K562 (cell line): ENCODE measurements around the gene FGF12.

Experiments used
- CBFA2T2 ChIP-seq: fragments of 450-650 bp; conservative IDR thresholded peaks from 2 replicates; pipeline ENCODE4 v1.6.1; 2017; ENCODE audit warnings: mild to moderate bottlenecking
- CTCF ChIP-seq, 3 experiments: IDR thresholded peaks in 2 of 3; conservative IDR thresholded peaks in 1 of 3; 2 replicates each; pipeline ENCODE4 v1.5.1; 2011 to 2012; ENCODE audit warnings: low read length in 3 of 3, mild to moderate bottlenecking in 3 of 3, control low read depth in 2 of 3, improper control_type of control experiment in 1 of 3, inconsistent platforms in 1 of 3, low read depth in 1 of 3, mixed read lengths in 1 of 3, moderate library complexity in 1 of 3; ENCODE audit not compliant: insufficient read depth in 2 of 3
- DDX20 ChIP-seq: fragments of 450-650 bp; IDR thresholded peaks from 2 replicates; pipeline ENCODE4 v1.6.1; 2016; ENCODE audit warnings: missing genetic modification characterization, low read depth, mild to moderate bottlenecking, missing compliant biosample characterization, moderate library complexity
- GATA2 ChIP-seq: sonication (generic); formaldehyde crosslinking; IDR thresholded peaks from 2 replicates; pipeline ENCODE4 v1.4.0; 2020; ENCODE audit warnings: mild to moderate bottlenecking, missing genetic modification reagents
- HDGF ChIP-seq: fragments of 450-650 bp; IDR thresholded peaks from 2 replicates; pipeline ENCODE4 v1.6.1; 2016
- NBN ChIP-seq: fragments of 450-650 bp; IDR thresholded peaks from 2 replicates; pipeline ENCODE4 v1.6.1; 2016; ENCODE audit warnings: low read depth, mild to moderate bottlenecking
- POLR2AphosphoS2 ChIP-seq: IDR thresholded peaks from 2 replicates; pipeline ENCODE4 v1.6.1; 2012; ENCODE audit warnings: low read length, improper control_type of control experiment
- TRIM24 ChIP-seq, 2 experiments: fragments of 450-650 bp; IDR thresholded peaks; 2 replicates each; pipeline ENCODE4 v1.6.1; 2016
- ZNF239 ChIP-seq: fragments of 250-450 bp; sonication (Bioruptor Pico); IDR thresholded peaks from 2 replicates; pipeline ENCODE4 v1.4.0; 2020; ENCODE audit warnings: mild to moderate bottlenecking
- ZZZ3 ChIP-seq: fragments of 450-650 bp; IDR thresholded peaks from 2 replicates; pipeline ENCODE4 v1.6.1; 2016; ENCODE audit warnings: antibody characterized with exemption, mild to moderate bottlenecking, moderate library complexity
- TF ChIP-seq, protein P1 (sequence below): fragments of 450-650 bp; IDR thresholded peaks from 2 replicates; pipeline ENCODE4 v1.6.1; 2016; ENCODE audit warnings: missing biosample characterization, missing genetic modification characterization
- TF ChIP-seq, protein P2 (sequence below): sonication (generic); formaldehyde crosslinking; IDR thresholded peaks from 2 replicates; pipeline ENCODE4 v1.8.1; 2023; ENCODE audit warnings: mild to moderate bottlenecking, missing genetic modification reagents
- TF ChIP-seq, protein P3 (sequence below): fragments of 250-450 bp; sonication (Bioruptor Pico); IDR thresholded peaks from 2 replicates; pipeline ENCODE4 v1.5.0; 2021
- TF ChIP-seq, protein P4 (sequence below): IDR thresholded peaks from 2 replicates; pipeline ENCODE4 v1.6.1; 2012; ENCODE audit warnings: low read depth, low read length, improper control_type of control experiment, borderline replicate concordance

- TF ChIP-seq CTCF (IDR thresholded peaks at IDR 0.05 in 2 of 3, conservative IDR thresholded peaks at IDR 0.05 in 1 of 3; ENCODE audit: insufficient read depth in 2 of 3, low read depth in 1 of 3, low read length in 3 of 3) (no peak), ZNF239 (CRISPR knock-in tag) (no peak), CBFA2T2 (no peak), TRIM24 (IDR thresholded peaks at IDR 0.05) (no peak), POLR2AphosphoS2 (no peak), HDGF (no peak), GATA2 (CRISPR knock-in tag) (no peak), ZZZ3 (no peak), NBN (no peak), DDX20 (tag) (no peak)
- TF ChIP-seq, protein P1, sequence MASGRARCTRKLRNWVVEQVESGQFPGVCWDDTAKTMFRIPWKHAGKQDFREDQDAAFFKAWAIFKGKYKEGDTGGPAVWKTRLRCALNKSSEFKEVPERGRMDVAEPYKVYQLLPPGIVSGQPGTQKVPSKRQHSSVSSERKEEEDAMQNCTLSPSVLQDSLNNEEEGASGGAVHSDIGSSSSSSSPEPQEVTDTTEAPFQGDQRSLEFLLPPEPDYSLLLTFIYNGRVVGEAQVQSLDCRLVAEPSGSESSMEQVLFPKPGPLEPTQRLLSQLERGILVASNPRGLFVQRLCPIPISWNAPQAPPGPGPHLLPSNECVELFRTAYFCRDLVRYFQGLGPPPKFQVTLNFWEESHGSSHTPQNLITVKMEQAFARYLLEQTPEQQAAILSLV (tag): no peak
- TF ChIP-seq, protein P2, sequence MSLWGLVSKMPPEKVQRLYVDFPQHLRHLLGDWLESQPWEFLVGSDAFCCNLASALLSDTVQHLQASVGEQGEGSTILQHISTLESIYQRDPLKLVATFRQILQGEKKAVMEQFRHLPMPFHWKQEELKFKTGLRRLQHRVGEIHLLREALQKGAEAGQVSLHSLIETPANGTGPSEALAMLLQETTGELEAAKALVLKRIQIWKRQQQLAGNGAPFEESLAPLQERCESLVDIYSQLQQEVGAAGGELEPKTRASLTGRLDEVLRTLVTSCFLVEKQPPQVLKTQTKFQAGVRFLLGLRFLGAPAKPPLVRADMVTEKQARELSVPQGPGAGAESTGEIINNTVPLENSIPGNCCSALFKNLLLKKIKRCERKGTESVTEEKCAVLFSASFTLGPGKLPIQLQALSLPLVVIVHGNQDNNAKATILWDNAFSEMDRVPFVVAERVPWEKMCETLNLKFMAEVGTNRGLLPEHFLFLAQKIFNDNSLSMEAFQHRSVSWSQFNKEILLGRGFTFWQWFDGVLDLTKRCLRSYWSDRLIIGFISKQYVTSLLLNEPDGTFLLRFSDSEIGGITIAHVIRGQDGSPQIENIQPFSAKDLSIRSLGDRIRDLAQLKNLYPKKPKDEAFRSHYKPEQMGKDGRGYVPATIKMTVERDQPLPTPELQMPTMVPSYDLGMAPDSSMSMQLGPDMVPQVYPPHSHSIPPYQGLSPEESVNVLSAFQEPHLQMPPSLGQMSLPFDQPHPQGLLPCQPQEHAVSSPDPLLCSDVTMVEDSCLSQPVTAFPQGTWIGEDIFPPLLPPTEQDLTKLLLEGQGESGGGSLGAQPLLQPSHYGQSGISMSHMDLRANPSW (CRISPR knock-in tag): no peak
- TF ChIP-seq, protein P3, sequence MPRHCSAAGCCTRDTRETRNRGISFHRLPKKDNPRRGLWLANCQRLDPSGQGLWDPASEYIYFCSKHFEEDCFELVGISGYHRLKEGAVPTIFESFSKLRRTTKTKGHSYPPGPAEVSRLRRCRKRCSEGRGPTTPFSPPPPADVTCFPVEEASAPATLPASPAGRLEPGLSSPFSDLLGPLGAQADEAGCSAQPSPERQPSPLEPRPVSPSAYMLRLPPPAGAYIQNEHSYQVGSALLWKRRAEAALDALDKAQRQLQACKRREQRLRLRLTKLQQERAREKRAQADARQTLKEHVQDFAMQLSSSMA (CRISPR knock-in tag): no peak
- TF ChIP-seq, protein P4, sequence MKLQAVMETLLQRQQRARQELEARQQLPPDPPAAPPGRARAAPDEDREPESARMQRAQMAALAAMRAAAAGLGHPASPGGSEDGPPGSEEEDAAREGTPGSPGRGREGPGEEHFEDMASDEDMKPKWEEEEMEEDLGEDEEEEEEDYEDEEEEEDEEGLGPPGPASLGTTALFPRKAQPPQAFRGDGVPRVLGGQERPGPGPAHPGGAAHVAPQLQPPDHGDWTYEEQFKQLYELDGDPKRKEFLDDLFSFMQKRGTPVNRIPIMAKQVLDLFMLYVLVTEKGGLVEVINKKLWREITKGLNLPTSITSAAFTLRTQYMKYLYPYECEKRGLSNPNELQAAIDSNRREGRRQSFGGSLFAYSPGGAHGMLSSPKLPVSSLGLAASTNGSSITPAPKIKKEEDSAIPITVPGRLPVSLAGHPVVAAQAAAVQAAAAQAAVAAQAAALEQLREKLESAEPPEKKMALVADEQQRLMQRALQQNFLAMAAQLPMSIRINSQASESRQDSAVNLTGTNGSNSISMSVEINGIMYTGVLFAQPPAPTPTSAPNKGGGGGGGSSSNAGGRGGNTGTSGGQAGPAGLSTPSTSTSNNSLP: no peak
These were observed 503.5 kb downstream of the FGF12 start for GRCh38 chr3:192223815-192224214.
